ENCODE data around the gene MYZAP. TPM values are rescaled to one million over a fixed set of nuclear protein-coding genes. Genes with fewer than 3 reads are reported as not detected.

The MYZAP gene
- polyA plus RNA-seq, 1 donor from 2014 or later: not detected

GRCh38 chr15:57727031-57727430 lies 135.3 kb downstream of the MYZAP start:
- no peaks in the 10 kb centered on the region for H3K79me2 ChIP-seq (replicated peaks; ENCODE audit: insufficient read depth, low read length)
- no peaks in the 10 kb centered on the region for H4K20me1 ChIP-seq (ENCODE audit: insufficient read depth)
- no peak overlapping the region for H3K9ac ChIP-seq (ENCODE audit: low read length)
- no peak overlapping the region for H3K4me2 ChIP-seq (ENCODE audit: low read length)
- no peaks in the 10 kb centered on the region for H3K27me3 ChIP-seq (ENCODE audit: insufficient read depth, low read depth, low read length)
- no peak overlapping the region for H3K4me3 ChIP-seq (ENCODE audit: low read length)
- H3K27ac ChIP-seq (ENCODE audit: low read length): no peak overlapping the region
- no peak overlapping the region for H2AFZ ChIP-seq (ENCODE audit: low read depth, low read length)
- H3F3A ChIP-seq (ENCODE audit: insufficient read depth, low read length, poor library complexity, severe bottlenecking): no peaks in the 10 kb centered on the region
- H3K9me3 ChIP-seq (ENCODE audit: low read length): no peaks in the 10 kb centered on the region
- TF ChIP-seq, protein P1, sequence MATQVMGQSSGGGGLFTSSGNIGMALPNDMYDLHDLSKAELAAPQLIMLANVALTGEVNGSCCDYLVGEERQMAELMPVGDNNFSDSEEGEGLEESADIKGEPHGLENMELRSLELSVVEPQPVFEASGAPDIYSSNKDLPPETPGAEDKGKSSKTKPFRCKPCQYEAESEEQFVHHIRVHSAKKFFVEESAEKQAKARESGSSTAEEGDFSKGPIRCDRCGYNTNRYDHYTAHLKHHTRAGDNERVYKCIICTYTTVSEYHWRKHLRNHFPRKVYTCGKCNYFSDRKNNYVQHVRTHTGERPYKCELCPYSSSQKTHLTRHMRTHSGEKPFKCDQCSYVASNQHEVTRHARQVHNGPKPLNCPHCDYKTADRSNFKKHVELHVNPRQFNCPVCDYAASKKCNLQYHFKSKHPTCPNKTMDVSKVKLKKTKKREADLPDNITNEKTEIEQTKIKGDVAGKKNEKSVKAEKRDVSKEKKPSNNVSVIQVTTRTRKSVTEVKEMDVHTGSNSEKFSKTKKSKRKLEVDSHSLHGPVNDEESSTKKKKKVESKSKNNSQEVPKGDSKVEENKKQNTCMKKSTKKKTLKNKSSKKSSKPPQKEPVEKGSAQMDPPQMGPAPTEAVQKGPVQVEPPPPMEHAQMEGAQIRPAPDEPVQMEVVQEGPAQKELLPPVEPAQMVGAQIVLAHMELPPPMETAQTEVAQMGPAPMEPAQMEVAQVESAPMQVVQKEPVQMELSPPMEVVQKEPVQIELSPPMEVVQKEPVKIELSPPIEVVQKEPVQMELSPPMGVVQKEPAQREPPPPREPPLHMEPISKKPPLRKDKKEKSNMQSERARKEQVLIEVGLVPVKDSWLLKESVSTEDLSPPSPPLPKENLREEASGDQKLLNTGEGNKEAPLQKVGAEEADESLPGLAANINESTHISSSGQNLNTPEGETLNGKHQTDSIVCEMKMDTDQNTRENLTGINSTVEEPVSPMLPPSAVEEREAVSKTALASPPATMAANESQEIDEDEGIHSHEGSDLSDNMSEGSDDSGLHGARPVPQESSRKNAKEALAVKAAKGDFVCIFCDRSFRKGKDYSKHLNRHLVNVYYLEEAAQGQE (IDR thresholded peaks at IDR 0.05; ENCODE audit: borderline replicate concordance): no peak
- no peak for TF ChIP-seq MXI1 (conservative IDR thresholded peaks at IDR 0.05; ENCODE audit: poor library complexity, severe bottlenecking)
- no peaks in the 10 kb centered on the region for H3K36me3 ChIP-seq (ENCODE audit: insufficient read depth, low read length)
- H3K9me2 ChIP-seq (ENCODE audit: insufficient read depth, low read length): no peaks in the 10 kb centered on the region

- H3K4me2 ChIP-seq (ENCODE audit: low read length): no peak overlapping the region
- H3K9me2 ChIP-seq (ENCODE audit: insufficient read depth, low read length): no peaks in the 10 kb centered on the region
These were observed 136.7 kb downstream of the MYZAP start for GRCh38 chr15:57728436-57728835.

More at GRCh38 chr15:57728436-57728835, 136.7 kb downstream of the MYZAP start:
- H4K20me1 ChIP-seq (ENCODE audit: insufficient read depth): no peaks in the 10 kb centered on the region
- H3K4me3 ChIP-seq (ENCODE audit: low read length): no peak overlapping the region
- TF ChIP-seq MXI1 (conservative IDR thresholded peaks at IDR 0.05; ENCODE audit: poor library complexity, severe bottlenecking) (no peak), EP300 (conservative IDR thresholded peaks at IDR 0.05; ENCODE audit: poor library complexity, severe bottlenecking) (no peak), EZH2 (IDR thresholded peaks at IDR 0.05; ENCODE audit: borderline replicate concordance, insufficient read depth, low read length, poor library complexity, severe bottlenecking) (no peak), RAD21 (conservative IDR thresholded peaks at IDR 0.05) (no peak), TAF1 (IDR thresholded peaks at IDR 0.05; ENCODE audit: low read depth) (no peak), POLR2AphosphoS5 (IDR thresholded peaks at IDR 0.05) (no peak), SMC3 (conservative IDR thresholded peaks at IDR 0.05; ENCODE audit: poor library complexity) (no peak)
- TF ChIP-seq, protein P1 (IDR thresholded peaks at IDR 0.05; ENCODE audit: borderline replicate concordance): no peak
- TF ChIP-seq, protein P2, sequence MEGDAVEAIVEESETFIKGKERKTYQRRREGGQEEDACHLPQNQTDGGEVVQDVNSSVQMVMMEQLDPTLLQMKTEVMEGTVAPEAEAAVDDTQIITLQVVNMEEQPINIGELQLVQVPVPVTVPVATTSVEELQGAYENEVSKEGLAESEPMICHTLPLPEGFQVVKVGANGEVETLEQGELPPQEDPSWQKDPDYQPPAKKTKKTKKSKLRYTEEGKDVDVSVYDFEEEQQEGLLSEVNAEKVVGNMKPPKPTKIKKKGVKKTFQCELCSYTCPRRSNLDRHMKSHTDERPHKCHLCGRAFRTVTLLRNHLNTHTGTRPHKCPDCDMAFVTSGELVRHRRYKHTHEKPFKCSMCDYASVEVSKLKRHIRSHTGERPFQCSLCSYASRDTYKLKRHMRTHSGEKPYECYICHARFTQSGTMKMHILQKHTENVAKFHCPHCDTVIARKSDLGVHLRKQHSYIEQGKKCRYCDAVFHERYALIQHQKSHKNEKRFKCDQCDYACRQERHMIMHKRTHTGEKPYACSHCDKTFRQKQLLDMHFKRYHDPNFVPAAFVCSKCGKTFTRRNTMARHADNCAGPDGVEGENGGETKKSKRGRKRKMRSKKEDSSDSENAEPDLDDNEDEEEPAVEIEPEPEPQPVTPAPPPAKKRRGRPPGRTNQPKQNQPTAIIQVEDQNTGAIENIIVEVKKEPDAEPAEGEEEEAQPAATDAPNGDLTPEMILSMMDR (IDR thresholded peaks at IDR 0.05; ENCODE audit: poor library complexity, severe bottlenecking): no peak
- H3K27ac ChIP-seq (ENCODE audit: low read length): no peak overlapping the region
- H3K79me2 ChIP-seq (replicated peaks; ENCODE audit: insufficient read depth, low read length): no peaks in the 10 kb centered on the region
- no peaks in the 10 kb centered on the region for H3K36me3 ChIP-seq (ENCODE audit: insufficient read depth, low read length)
- no peaks in the 10 kb centered on the region for H3F3A ChIP-seq (ENCODE audit: insufficient read depth, low read length, poor library complexity, severe bottlenecking)
- no peaks in the 10 kb centered on the region for H3K9me3 ChIP-seq (ENCODE audit: low read length)
- H3K9ac ChIP-seq (ENCODE audit: low read length): no peak overlapping the region
- no peaks in the 10 kb centered on the region for H3K27me3 ChIP-seq (ENCODE audit: insufficient read depth, low read depth, low read length)
- H2AFZ ChIP-seq (ENCODE audit: low read depth, low read length): no peak overlapping the region
